ENCODE results near the gene OTX2.

OTX2 gene

GRCh38 chr14:56810147-56810719 is at the start of gene OTX2:
Gene OTX2, minus strand, starts transcription at chr14:56810479. Its CDS starts 5,023 bp downstream, at chr14:56805456.
- no peak for DNase-seq

GRCh38 chr14:56858422-56858821 is 48.1 kb upstream of the OTX2 start:
- no peak for DNase-seq

- DNase-seq: no peak
Measured at GRCh38 chr14:56857216-56857615, 46.9 kb upstream of the OTX2 start.

DNA sequence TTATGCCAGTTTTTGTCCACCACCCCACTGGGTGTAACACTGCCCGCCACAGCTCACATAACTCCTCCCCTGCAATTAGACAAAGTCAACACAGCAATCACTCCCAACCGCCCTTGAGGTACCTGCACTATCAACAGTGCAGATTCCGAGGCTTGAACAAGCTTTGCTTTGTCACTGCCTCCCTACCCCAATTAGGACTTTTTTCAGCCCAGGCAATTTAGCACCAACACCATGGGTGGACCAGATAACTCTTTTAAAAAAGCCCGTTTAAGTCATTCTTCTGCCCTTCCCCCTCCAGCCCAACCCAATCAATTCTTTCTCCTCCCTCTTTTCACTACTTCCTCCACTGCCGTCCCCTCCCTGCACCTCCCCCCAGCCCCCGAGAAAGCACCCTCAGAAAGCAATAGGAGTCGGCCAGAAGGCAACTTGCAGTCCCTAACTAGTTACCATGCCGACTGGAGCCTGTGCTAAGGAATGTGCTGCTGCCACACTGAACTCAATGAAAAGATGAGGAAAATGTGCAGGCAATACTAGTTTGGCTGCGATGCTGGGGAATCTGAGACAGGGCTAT is 45.7 kb upstream of the OTX2 start:
- no peak for DNase-seq

- DNase-seq: no peak
Measured at GRCh38 chr14:56854325-56854724, 44.0 kb upstream of the OTX2 start.

DNA sequence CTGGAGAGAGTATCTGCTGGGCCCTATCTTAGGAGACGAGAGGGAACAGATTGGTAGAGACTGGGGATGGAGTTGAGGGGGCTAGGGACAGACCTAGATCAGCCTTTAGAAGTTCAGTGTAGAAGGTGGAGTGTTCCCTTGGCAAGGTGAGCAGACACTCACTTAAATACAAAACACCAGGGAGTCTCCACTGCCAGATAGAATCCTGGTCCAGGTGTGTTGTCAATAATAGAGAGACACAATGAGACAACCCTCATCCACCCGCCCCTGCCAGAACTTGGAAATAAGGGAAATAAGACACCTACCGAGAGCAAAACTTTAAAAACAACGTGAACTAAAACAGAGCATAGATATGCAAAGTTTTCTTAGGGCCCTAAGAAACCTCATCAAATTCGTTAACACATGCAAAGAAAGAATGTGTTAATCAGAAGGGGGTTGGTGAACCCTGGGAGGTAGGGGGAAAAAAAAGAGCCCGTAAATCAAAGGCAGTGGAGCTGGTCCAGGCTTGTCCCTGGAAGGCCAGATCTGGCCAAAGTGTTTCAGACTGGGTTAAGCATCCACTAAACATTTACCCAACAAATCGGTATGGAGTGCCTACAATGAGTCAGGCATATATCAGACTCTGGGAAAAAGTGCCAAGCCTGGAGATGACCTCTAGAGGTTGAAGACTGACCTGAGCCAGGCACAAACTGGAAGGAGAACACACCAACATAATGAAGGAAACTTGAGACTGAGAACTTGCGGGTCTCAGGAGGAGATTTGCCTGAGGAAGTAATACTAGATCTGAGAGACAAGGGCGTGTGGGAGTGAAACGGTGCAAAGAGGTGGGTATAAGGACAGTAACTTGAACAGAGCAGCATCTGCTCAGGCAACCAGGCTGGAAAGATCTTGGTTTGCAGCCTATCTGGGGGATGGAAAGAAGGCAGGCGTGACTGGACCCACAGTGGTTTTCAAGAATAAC is 37.0 kb upstream of the OTX2 start:
- DNase-seq: no peak

GRCh38 chr14:56844406-56845002 is 34.2 kb upstream of the OTX2 start:
- DNase-seq: no peak

- DNase-seq: no peak
Measured at GRCh38 chr14:56841611-56842010, 31.3 kb upstream of the OTX2 start.

DNA sequence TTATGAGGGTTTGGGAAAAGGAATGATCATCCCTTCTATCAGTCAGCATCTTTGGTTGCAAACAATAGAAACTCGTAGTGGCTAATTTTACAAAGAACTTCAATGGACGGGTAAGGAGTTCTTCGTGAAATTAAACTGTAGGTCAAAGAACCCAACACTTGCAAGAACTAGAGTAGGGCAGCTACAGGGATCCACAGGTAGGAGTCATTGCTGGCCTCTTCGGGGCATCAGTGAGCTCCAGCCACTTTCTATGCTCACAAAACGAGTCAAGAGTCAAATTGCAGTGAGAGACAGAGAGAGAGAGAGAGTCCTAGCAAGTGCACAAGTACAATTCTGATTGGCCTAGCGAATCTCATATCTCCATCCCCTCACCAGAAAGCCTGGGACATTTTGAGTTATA is 29.9 kb upstream of the OTX2 start:
- no peak for DNase-seq

DNA sequence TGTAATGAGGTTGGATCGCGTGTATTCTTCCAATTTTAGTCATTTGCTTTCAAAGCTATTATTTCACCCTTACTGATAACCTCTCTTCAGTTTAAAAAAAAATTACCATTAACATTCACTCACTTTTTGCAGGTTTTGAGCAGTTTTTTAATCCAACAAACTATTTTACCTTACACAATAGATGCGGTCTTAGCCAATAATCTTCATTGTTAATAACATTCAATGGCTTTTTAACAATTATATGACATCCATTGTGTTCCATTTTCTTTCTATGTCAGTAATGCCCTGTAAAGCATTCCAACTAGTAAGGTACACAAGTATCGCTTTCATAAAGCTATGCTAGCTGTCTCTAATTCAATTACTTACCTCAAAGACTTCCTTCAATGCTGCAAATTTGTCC is 18.9 kb upstream of the OTX2 start:
- DNase-seq: no peak

DNA sequence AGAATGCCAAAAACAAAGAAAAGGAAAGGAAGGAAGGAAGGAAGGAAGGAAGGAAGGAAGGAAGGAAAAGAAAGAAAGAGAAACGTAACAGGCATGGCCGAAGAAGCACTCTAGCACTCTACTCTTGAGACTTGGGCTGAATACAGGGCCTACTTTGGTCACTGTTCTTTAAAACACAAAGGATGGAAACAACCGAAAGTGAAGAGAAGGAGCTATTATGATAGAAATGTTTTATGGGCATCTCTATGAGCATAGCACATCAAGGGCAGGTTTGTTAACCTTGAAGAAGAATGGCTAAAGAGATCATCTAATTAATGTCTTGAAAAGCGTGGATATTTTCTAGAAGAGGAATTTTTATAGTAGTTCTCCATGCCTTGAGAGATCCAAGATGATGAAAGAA is 15.9 kb upstream of the OTX2 start:
- no peak for DNase-seq

DNA sequence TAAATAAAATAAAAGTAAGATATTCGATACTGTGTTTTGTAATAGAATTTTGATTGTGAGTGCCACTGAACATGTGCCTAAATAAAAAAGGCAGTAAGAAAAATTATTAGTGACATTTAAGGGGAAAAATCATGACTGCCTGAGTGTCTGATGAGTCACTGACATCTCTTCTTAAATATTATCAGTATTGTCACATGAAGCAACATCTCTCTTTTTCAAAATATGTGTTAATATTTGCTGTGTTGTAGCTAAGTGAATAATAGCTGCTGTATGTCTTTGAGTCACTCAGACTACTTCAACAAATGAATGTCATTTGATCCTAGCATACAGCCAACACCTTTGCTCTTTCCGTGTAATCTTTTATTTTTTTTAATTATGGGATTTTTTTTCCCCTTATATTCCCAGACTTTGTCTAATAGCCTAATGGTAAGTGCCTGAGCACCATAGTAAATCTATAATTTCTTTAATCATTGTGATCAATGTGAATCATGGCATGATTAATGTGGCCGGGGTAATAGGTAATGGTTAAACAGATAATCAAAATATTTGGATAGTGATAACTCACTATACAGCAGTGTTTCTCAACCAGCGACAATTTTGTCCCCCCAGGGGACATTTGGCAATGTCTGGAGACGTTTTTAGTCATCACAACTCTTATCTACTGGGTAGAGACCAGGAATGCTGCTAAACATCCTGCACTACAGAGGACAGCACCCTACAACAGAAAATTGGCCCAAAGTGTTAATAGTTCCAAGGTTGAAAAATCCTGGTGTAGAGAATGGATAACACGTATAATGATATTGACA is 11.7 kb upstream of the OTX2 start:
- no peak for DNase-seq

DNA sequence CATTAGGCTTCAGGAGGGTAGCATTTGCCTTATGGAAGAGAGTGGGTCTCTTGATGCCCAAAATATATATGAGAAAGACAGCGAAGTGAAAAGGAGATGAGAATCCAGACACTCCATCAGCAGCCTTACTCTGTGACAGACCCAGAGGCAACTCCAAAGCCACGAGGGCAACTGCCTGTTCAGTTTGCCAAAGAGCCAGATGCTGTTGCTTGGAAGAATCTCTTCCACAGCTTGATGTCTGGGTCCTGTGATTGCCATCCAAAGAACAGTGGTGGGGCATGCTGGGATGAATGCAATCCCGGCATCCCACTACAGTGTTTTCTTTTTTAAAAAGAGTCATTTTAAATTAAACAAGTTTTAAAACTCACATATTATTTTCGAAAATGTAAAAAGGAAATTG is 10.9 kb upstream of the OTX2 start:
- DNase-seq: no peak

DNA sequence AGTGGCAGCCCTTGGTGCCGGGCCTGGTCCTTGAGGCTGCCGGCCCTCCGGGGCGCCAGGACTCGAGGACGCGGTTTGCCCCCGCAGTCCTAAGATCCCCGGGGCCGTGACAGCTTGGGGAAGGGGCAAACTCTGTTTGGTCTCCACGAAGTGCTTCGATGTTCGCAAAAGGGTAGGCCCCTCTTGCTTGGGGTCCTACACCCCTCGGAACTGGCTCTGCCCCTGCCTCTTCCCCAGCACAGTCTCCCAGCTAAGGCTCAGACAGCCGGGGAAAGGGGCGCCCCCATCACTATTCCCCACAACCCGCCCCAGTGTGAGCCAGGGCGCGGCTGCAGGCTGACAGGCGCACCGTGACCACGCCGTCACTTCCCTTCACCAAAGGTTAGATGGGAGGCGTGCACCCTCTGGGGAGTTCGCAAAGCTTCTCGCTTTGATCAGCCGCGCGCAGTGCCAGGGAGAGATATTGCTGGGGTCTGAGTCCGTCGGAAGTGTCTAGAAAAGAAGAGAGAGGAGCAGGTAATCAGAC is 7.2 kb upstream of the OTX2 start:
- no peak for DNase-seq

- no peak for DNase-seq
Measured at GRCh38 chr14:56816574-56817391, 6.5 kb upstream of the OTX2 start.

DNA sequence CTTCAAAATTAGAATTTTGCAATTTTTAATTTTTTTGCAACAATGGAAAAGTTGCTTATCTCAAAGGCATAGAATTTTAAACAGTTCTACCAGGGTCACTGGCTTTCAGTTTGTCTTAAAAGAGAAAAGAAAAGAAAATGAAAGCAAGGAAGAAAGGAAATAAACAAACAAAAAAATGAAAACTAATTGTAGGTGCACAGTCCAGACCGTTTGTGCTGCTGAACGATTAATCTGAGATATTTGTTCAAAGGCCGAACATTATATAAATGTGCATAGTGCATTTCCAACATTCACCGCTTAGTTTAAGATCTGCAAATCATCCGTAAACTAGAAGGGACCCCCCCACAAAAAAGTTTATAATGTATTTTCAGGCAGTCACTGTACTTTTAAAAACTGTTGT is 5.5 kb upstream of the OTX2 start:
- DNase-seq: no peak

- DNase-seq: no peak
Measured at GRCh38 chr14:56814969-56815700, 4.9 kb upstream of the OTX2 start.

- DNase-seq: no peak
Measured at GRCh38 chr14:56814519-56814959, 4.3 kb upstream of the OTX2 start.

GRCh38 chr14:56813143-56813551 is 2.9 kb upstream of the OTX2 start:
- DNase-seq: no peak

DNA sequence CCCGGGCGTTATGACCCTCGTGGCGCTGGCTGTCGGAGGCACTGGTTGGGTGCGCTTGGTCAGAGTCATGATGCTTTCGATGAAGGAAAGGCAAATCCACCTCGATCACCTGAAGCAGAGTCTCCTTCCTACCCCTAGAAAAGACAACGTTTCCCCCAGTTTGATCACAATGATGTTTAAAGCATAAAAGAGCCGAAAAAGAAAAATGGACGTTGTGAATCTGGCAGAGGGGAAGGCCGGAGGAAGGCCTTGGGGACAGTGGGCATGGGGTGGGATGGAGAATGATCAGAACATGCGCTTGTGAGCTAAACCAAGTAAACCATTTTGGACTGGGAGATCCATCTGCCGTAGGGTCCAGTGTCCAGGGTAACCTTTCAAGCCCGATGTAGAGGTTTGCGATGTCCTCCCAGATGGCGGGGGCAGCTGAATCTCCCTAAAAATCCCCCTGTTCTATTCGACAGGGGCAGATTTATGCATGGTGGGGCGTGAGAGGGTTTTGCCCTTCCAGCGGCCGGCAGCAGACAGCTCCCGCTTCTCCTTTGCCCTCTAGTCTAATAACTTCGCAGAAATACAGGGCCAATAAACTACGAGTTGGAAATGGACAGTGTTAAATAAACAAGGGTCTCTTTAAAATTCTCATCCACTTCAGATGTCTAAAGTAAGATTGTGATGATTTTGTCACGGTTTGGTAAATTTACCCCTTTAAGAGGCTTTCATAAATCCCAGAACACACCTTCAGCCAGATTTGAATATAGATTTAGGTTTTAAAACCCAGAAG is 2.3 kb upstream of the OTX2 start:
- no peak for DNase-seq

Data from CD4-positive, alpha-beta T cell treated with Interleukin-4 for 4 hours (primary cell).